PC-9 (cell line): ENCODE data around the gene OR4K15. TPM values are rescaled to one million over a fixed set of nuclear protein-coding genes. Genes with fewer than 3 reads are reported as not detected.

Experiments used
- Bru-seq: library from RNA; stranded (reverse); fragments of 400-500 nt; gene quantifications from one replicate; lab custom pipeline; 2021; lab: Mats Ljungman, UMichigan
- BruChase-seq, 2 experiments: library from RNA; stranded (reverse); fragments of 400-500 nt; gene quantifications; one replicate each; lab custom pipeline; 2021; lab: Mats Ljungman, UMichigan
- BruUV-seq: library from RNA; stranded (reverse); fragments of 400-500 nt; replicated peaks from 2 replicates; lab custom pipeline; 2021; lab: Mats Ljungman, UMichigan
- CTCF ChIA-PET: fragments of 300-600 bp; sonication (Branson Sonifier 250); formaldehyde crosslinking; loops from one replicate; lab custom pipeline; 2022; ENCODE audit warnings: antibody characterized with exemption; lab: Charles Lee
- POLR2A ChIA-PET: fragments of 300-600 bp; sonication (Branson Sonifier 250); formaldehyde crosslinking; loops from one replicate; lab custom pipeline; 2022; ENCODE audit warnings: antibody characterized with exemption; ENCODE audit not compliant: unreplicated experiment; lab: Charles Lee
- DNase-seq, 2 experiments: peaks; one replicate each; pipeline versions ENCODE4 v3.0.0 to v3.0.0-alpha.2; 2015 to 2022; ENCODE audit warnings: mixed read lengths in 1 of 2
- H2AFZ ChIP-seq: fragments of 200-600 bp; sonication (generic); 2 replicates; pipeline ENCODE4 v1.8.1; 2017; ENCODE audit warnings: antibody characterized with exemption
- H3F3A ChIP-seq: fragments of 200-600 bp; sonication (generic); 2 replicates; pipeline ENCODE4 v1.8.1; 2017; ENCODE audit warnings: antibody characterized with exemption, mild to moderate bottlenecking, low read depth; ENCODE audit not compliant: insufficient read depth
- H3K27ac ChIP-seq: fragments of 200-600 bp; sonication (generic); 2 replicates; pipeline ENCODE4 v1.6.1; 2016; ENCODE audit warnings: mixed run types
- H3K27me3 ChIP-seq: fragments of 200-600 bp; sonication (generic); 2 replicates; pipeline ENCODE4 v1.6.1; 2016; ENCODE audit warnings: low read depth, mixed run types; ENCODE audit not compliant: insufficient read depth
- H3K36me3 ChIP-seq: fragments of 200-600 bp; sonication (generic); 2 replicates; pipeline ENCODE4 v1.6.1; 2016; ENCODE audit warnings: low read depth, mixed run types
- H3K4me1 ChIP-seq: fragments of 200-600 bp; sonication (generic); replicated peaks from 2 replicates; pipeline ENCODE4 v1.6.1; 2016; ENCODE audit warnings: mixed run types; ENCODE audit not compliant: insufficient read depth
- H3K4me2 ChIP-seq: fragments of 200-600 bp; sonication (generic); 2 replicates; pipeline ENCODE4 v1.6.1; 2017; ENCODE audit warnings: mixed run types
- H3K4me3 ChIP-seq: fragments of 200-600 bp; sonication (generic); 2 replicates; pipeline ENCODE4 v1.6.1; 2016; ENCODE audit warnings: mixed run types
- H3K79me2 ChIP-seq: fragments of 200-600 bp; sonication (generic); 2 replicates; pipeline ENCODE4 v1.6.1; 2017; ENCODE audit warnings: low read depth, mixed run types
- H3K9me2 ChIP-seq: fragments of 200-600 bp; sonication (generic); 2 replicates; pipeline ENCODE4 v1.8.1; 2017; ENCODE audit warnings: mild to moderate bottlenecking; ENCODE audit not compliant: insufficient read depth
- H3K9me3 ChIP-seq: fragments of 200-600 bp; sonication (generic); 2 replicates; pipeline ENCODE4 v1.8.1; 2016; ENCODE audit warnings: low read depth; ENCODE audit not compliant: insufficient read depth
- H4K20me1 ChIP-seq: fragments of 200-600 bp; sonication (generic); 2 replicates; pipeline ENCODE4 v1.8.1; 2017; ENCODE audit not compliant: insufficient read depth
- EZH2 ChIP-seq: fragments of 200-600 bp; sonication (generic); IDR thresholded peaks from 2 replicates; pipeline ENCODE4 v1.8.0; 2017; ENCODE audit warnings: antibody characterized with exemption, low read depth
- intact Hi-C: fragments of 100-400 bp; cut with micrococcal nuclease; formaldehyde crosslinking; loops from one replicate; pipeline ENCODE4 v1.10.0; 2022; ENCODE audit not compliant: unreplicated experiment
- long read RNA-seq: library from polyadenylated mRNA; stranded (forward); transcript quantifications from one replicate; pipeline ENCODE4 v2.0.0, GENCODE V29; 2022
- total RNA-seq: library from RNA; stranded (reverse); gene quantifications from 2 replicates; pipeline ENCODE4 v1.2.3, GENCODE V29; 2021
- TF ChIP-seq, protein P1 (sequence below): fragments of 200-600 bp; sonication (generic); conservative IDR thresholded peaks from 2 replicates; pipeline ENCODE4 v1.6.1; 2017; ENCODE audit warnings: mixed run types, antibody characterized with exemption, mild to moderate bottlenecking, moderate library complexity

The OR4K15 gene, protein sequence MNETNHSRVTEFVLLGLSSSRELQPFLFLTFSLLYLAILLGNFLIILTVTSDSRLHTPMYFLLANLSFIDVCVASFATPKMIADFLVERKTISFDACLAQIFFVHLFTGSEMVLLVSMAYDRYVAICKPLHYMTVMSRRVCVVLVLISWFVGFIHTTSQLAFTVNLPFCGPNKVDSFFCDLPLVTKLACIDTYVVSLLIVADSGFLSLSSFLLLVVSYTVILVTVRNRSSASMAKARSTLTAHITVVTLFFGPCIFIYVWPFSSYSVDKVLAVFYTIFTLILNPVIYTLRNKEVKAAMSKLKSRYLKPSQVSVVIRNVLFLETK
- total RNA-seq (not detected in 2 replicates), Bru-seq, nascent RNA (not detected), BruChase-seq, experiment 1, labeled RNA remaining after a 2-hour chase (not detected), BruChase-seq, experiment 2, labeled RNA remaining after a 6-hour chase (not detected)
- long read RNA-seq, result 0 reads

DNA sequence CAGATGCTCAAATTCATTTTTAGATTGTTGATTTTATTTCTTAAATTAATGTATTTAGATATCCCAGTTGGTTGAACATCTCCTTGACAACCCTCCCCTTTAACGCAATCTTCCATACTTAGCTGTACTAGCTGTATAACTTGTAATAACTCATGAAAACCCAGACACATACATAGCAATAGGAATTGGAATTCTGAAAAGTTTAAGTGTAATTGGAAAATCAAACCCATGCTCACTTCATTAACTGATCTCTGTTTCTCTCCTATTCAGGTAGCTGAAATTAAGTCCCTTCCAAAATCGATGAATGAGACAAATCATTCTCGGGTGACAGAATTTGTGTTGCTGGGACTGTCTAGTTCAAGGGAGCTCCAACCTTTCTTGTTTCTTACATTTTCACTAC, at the start of gene OR4K15:
Gene OR4K15 (plus strand): TSS at position 301 of the 400 bp plus-strand sequence. CDS start 0 bp downstream, at position 301.
- Histone ChIP-seq H3K27me3 (no peaks in the 10 kb centered on the region), H4K20me1 (no peaks in the 10 kb centered on the region), H3K36me3 (no peaks in the 10 kb centered on the region), H3K4me3 (no peak within 1 kb of the TSS), H3K9me3 (no peaks in the 10 kb centered on the region), H3K27ac (no peak within 1 kb of the TSS), H2AFZ (no peak within 1 kb of the TSS), H3K4me1 (no peaks in the 10 kb centered on the region), H3K4me2 (no peak within 1 kb of the TSS), H3K9me2 (no peaks in the 10 kb centered on the region), H3F3A (no peaks in the 10 kb centered on the region), H3K79me2 (no peaks in the 10 kb centered on the region)
- ChIA-PET POLR2A (no interaction called here), CTCF (no interaction called here)
- intact Hi-C loops, result no loop called here
- no peak for TF ChIP-seq EZH2
- TF ChIP-seq, protein P1, sequence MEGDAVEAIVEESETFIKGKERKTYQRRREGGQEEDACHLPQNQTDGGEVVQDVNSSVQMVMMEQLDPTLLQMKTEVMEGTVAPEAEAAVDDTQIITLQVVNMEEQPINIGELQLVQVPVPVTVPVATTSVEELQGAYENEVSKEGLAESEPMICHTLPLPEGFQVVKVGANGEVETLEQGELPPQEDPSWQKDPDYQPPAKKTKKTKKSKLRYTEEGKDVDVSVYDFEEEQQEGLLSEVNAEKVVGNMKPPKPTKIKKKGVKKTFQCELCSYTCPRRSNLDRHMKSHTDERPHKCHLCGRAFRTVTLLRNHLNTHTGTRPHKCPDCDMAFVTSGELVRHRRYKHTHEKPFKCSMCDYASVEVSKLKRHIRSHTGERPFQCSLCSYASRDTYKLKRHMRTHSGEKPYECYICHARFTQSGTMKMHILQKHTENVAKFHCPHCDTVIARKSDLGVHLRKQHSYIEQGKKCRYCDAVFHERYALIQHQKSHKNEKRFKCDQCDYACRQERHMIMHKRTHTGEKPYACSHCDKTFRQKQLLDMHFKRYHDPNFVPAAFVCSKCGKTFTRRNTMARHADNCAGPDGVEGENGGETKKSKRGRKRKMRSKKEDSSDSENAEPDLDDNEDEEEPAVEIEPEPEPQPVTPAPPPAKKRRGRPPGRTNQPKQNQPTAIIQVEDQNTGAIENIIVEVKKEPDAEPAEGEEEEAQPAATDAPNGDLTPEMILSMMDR, result no peak
- no peak for DNase-seq
- no TSS peak for BruUV-seq

DNA sequence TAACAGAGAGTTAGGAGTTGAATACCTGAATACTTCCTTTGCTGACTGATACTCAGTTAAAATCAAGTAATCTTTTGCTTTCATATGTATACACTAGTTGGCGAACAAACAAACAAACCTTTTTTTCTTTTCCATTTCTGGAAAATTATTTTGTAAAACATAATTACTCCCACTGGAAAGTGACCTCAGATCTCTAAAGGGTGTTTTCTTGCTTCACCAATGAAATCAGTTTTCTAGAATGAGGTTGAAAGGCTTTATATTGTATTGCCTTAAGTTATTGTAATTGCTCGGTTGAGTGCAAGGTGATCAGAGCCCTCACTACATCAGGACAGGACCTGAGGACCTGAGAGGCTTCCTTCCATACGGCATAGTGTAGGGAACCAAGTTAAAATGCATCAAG, 44.8 kb upstream of the OR4K15 start, which contains the start of gene OR4K1:
Gene OR4K1 (plus strand): TSS at position 301 of the 400 bp plus-strand sequence. CDS start 4,750 bp downstream, outside the sequence.
- H3K79me2 ChIP-seq, result no peaks in the 10 kb centered on the region
- H3K4me3 ChIP-seq, result no peak within 1 kb of the TSS
- ChIA-PET CTCF (no interaction called here), POLR2A (no interaction called here)
- no peaks in the 10 kb centered on the region for H3K36me3 ChIP-seq
- H4K20me1 ChIP-seq, result no peaks in the 10 kb centered on the region
- H3K27me3 ChIP-seq, result no peaks in the 10 kb centered on the region
- no peak within 1 kb of the TSS for H3K27ac ChIP-seq
- intact Hi-C loops, result no loop called here
- H3K4me2 ChIP-seq, result no peak within 1 kb of the TSS
- no peaks in the 10 kb centered on the region for H3F3A ChIP-seq
- DNase-seq, result no peak
- BruUV-seq, result no TSS peak
- H3K9me3 ChIP-seq, result no peaks in the 10 kb centered on the region
- no peak within 1 kb of the TSS for H2AFZ ChIP-seq
- H3K4me1 ChIP-seq, result no peaks in the 10 kb centered on the region
- TF ChIP-seq EZH2, result no peak
- TF ChIP-seq, protein P1, result no peak
- no peaks in the 10 kb centered on the region for H3K9me2 ChIP-seq

DNA sequence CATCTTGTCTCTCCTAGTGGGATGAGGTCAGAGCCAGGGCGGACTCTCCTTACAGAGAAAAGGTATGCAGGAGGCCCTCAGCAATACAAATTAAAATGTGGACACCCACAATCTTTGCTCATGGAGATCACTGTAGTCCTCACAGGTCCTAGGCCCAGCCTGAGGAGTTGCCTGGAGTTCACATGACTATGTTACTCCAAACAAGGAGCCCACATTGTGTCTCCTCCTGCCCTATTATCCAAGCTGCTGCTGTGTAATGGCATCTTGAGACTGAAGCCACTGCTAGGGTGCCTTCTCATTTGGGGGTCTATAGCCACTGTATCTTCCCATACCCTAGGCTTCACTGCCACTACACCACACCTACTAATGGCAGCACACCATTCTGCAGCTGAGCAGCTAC, 33.7 kb upstream of the OR4K15 start:
- H3K27ac ChIP-seq, result no peak overlapping the region
- H3K27me3 ChIP-seq, result no peaks in the 10 kb centered on the region
- CTCF ChIA-PET, result no interaction called here
- POLR2A ChIA-PET, result no interaction called here
- no peak for TF ChIP-seq EZH2
- TF ChIP-seq, protein P1, result no peak
- no peak overlapping the region for H3K4me2 ChIP-seq
- intact Hi-C loops, result no loop called here
- no peaks in the 10 kb centered on the region for H3K79me2 ChIP-seq
- no peak overlapping the region for H3K4me3 ChIP-seq
- no peaks in the 10 kb centered on the region for H3K4me1 ChIP-seq
- no peaks in the 10 kb centered on the region for H3K36me3 ChIP-seq
- H3K9me2 ChIP-seq, result no peaks in the 10 kb centered on the region
- BruUV-seq, result no TSS peak
- H3K9me3 ChIP-seq, result no peaks in the 10 kb centered on the region
- H4K20me1 ChIP-seq, result no peaks in the 10 kb centered on the region
- H3F3A ChIP-seq, result no peaks in the 10 kb centered on the region
- no peak for DNase-seq
- no peak overlapping the region for H2AFZ ChIP-seq
